WERI-Rb-1 (cell line): ENCODE measurements around the gene KIAA1755.
"Not testable (repeated sequence)": the region's sequence is repeated elsewhere in the genome, so short reads cannot be mapped to it uniquely, and the experiment has no call there.

Source experiments
- DNase-seq: peaks from one replicate; pipeline ENCODE4 v3.0.0-alpha.2; 2020
- H3K27ac ChIP-seq: fragments of 250-450 bp; sonication (Bioruptor Pico); 2 replicates; pipeline ENCODE4 v1.5.1; 2020; ENCODE audit warnings: mild to moderate bottlenecking, moderate library complexity
- H3K27me3 ChIP-seq: fragments of 250-450 bp; sonication (Bioruptor Pico); 2 replicates; pipeline ENCODE4 v1.5.1; 2021; ENCODE audit warnings: mild to moderate bottlenecking, low read depth, moderate library complexity; ENCODE audit not compliant: insufficient read depth, severe bottlenecking
- H3K36me3 ChIP-seq: fragments of 250-450 bp; sonication (Bioruptor Pico); 2 replicates; pipeline ENCODE4 v1.5.1; 2020; ENCODE audit warnings: mild to moderate bottlenecking, moderate library complexity
- H3K4me3 ChIP-seq: 2 replicates; pipeline ENCODE4 v1.5.1; 2011; ENCODE audit warnings: low read depth, mild to moderate bottlenecking, control low read depth, low read length
- H3K9me3 ChIP-seq: fragments of 250-450 bp; sonication (Bioruptor Pico); 2 replicates; pipeline ENCODE4 v1.5.1; 2021; ENCODE audit warnings: mild to moderate bottlenecking, moderate library complexity; ENCODE audit not compliant: severe bottlenecking
- CTCF ChIP-seq: IDR thresholded peaks from 2 replicates; pipeline ENCODE4 v1.5.1; 2011; ENCODE audit warnings: low read depth, mild to moderate bottlenecking, control low read depth, inconsistent platforms, low read length

The KIAA1755 gene

GRCh38 chr20:38250609-38251008 is 9.9 kb downstream of the KIAA1755 start:
- Histone ChIP-seq H3K27ac (no peak overlapping the region), H3K4me3 (no peak overlapping the region), H3K9me3 (no peaks in the 10 kb centered on the region), H3K27me3 (no peaks in the 10 kb centered on the region), H3K36me3 (peaks cover 15% of the 10 kb centered on the region)
- no peak for DNase-seq
- TF ChIP-seq CTCF: no peak

GRCh38 chr20:38249536-38250310 is 10.8 kb downstream of the KIAA1755 start:
- no peak for TF ChIP-seq CTCF
- Histone ChIP-seq H3K9me3 (peaks cover 4% of the 10 kb centered on the region), H3K36me3 (peaks cover 21% of the 10 kb centered on the region), H3K27me3 (no peaks in the 10 kb centered on the region), H3K4me3 (no peak overlapping the region), H3K27ac (no peak overlapping the region)
- DNase-seq: no peak

- TF ChIP-seq CTCF: no peak
- Histone ChIP-seq H3K9me3 (peaks cover 8% of the 10 kb centered on the region), H3K27ac (no peak overlapping the region), H3K36me3 (peaks cover 28% of the 10 kb centered on the region), H3K4me3 (no peak overlapping the region), H3K27me3 (no peaks in the 10 kb centered on the region)
- no peak for DNase-seq
Measured at GRCh38 chr20:38248133-38248532, 12.4 kb downstream of the KIAA1755 start.

- not testable (repeated sequence) for H3K27ac ChIP-seq, DNase-seq, H3K4me3 ChIP-seq, H3K27me3 ChIP-seq
- peaks cover 27% of the 10 kb centered on the region for H3K36me3 ChIP-seq
- H3K9me3 ChIP-seq: peaks cover 12% of the 10 kb centered on the region
Measured at GRCh38 chr20:38247725-38248124, 12.8 kb downstream of the KIAA1755 start.

- no peak for TF ChIP-seq CTCF
- peaks cover 31% of the 10 kb centered on the region for H3K36me3 ChIP-seq
- H3K9me3 ChIP-seq: peaks cover 18% of the 10 kb centered on the region
- DNase-seq: no peak
- H3K27ac ChIP-seq: 0 out of 2 replicates have a peak overlapping the region, but pooled peaks have one; percentile 37
- H3K27me3 ChIP-seq: no peaks in the 10 kb centered on the region
- no peak overlapping the region for H3K4me3 ChIP-seq
Measured at GRCh38 chr20:38247166-38247509, 13.4 kb downstream of the KIAA1755 start.

GRCh38 chr20:38246357-38247165 is 14.0 kb downstream of the KIAA1755 start:
- Histone ChIP-seq H3K27ac (0 out of 2 replicates have a peak overlapping the region, but pooled peaks have one; percentile 37), H3K27me3 (no peaks in the 10 kb centered on the region), H3K36me3 (peaks cover 28% of the 10 kb centered on the region), H3K9me3 (peaks cover 24% of the 10 kb centered on the region), H3K4me3 (no peak overlapping the region)
- no peak for TF ChIP-seq CTCF
- peak; percentile 38 for DNase-seq
